Thoracic aorta (tissue), 2 donors: ENCODE measurements around the gene ITGA4. TPM values are rescaled to one million over a fixed set of nuclear protein-coding genes. Genes with fewer than 3 reads are reported as not detected.

Source experiments
- ATAC-seq: fragments of 150-250 bp; one replicate; pipeline ENCODE4 v1.8.0; 2017; ENCODE audit warnings: low read depth; ENCODE audit not compliant: insufficient number of reproducible peaks, low FRiP score
- DNase-seq: peaks from one replicate; pipeline ENCODE4 v3.0.0-alpha.2; 2020; ENCODE audit warnings: low spot score
- H3K27ac ChIP-seq, 2 donors: fragments of 200-600 bp; sonication (generic); 1 replicate in 1 of 2; 2 replicates in 1 of 2; pipeline ENCODE4 v1.5.1; 2016; ENCODE audit warnings: mild to moderate bottlenecking in 2 of 2, moderate library complexity in 2 of 2
- H3K27me3 ChIP-seq: fragments of 200-600 bp; sonication (generic); replicated peaks from 2 replicates; pipeline ENCODE4 v1.6.0; 2016; ENCODE audit warnings: mild to moderate bottlenecking; ENCODE audit not compliant: insufficient read depth
- H3K36me3 ChIP-seq: fragments of 200-600 bp; sonication (generic); one replicate; pipeline ENCODE4 v1.5.1; 2016
- H3K4me1 ChIP-seq, 2 donors: fragments of 200-600 bp; sonication (generic); 1 replicate in 1 of 2; 2 replicates in 1 of 2; pipeline versions ENCODE4 v1.5.1 to v1.6.0; 2016; ENCODE audit warnings: low read depth in 2 of 2, mild to moderate bottlenecking in 1 of 2; ENCODE audit not compliant: control insufficient read depth in 1 of 2
- H3K4me3 ChIP-seq: fragments of 200-600 bp; sonication (generic); 2 replicates; pipeline ENCODE4 v1.5.1; 2016; ENCODE audit warnings: mild to moderate bottlenecking
- H3K9me3 ChIP-seq: fragments of 200-600 bp; sonication (generic); 2 replicates; pipeline ENCODE4 v1.5.1; 2016
- CTCF ChIP-seq: fragments of 200-600 bp; sonication (generic); IDR thresholded peaks from one replicate; pipeline ENCODE4 v1.5.1; 2019; ENCODE audit warnings: antibody characterized with exemption
- total RNA-seq, 2 donors: library from RNA; depleted of rRNA; stranded (reverse); fragments of >200 nt; gene quantifications; one replicate each; pipeline versions ENCODE4 v1.1.0 to v1.2.3, GENCODE V29; 2016

The ITGA4 gene
- total RNA-seq, 2 donors from 2014 or later = 21.9 to 40.3 TPM

- Histone ChIP-seq H3K27me3 (no peaks in the 10 kb centered on the region), H3K4me3 (no peak overlapping the region), H3K36me3 (no peaks in the 10 kb centered on the region), H3K27ac (no peak overlapping the region), H3K4me1 (no peaks in the 10 kb centered on the region), H3K9me3 (no peaks in the 10 kb centered on the region)
- DNase-seq = no peak
- ATAC-seq = no peak
- no peak for TF ChIP-seq CTCF
Measured at GRCh38 chr2:181467966-181468707, 11.0 kb downstream of the ITGA4 start.

GRCh38 chr2:181468811-181469210 is 11.6 kb downstream of the ITGA4 start:
- ATAC-seq (no peak), DNase-seq (no peak)
- TF ChIP-seq CTCF = no peak
- Histone ChIP-seq H3K27me3 (no peaks in the 10 kb centered on the region), H3K4me1 (no peaks in the 10 kb centered on the region), H3K36me3 (no peaks in the 10 kb centered on the region), H3K4me3 (no peak overlapping the region), H3K9me3 (no peaks in the 10 kb centered on the region), H3K27ac (no peak overlapping the region)

GRCh38 chr2:181471226-181471625 is 14.0 kb downstream of the ITGA4 start:
- H3K36me3 ChIP-seq = no peaks in the 10 kb centered on the region
- H3K4me1 ChIP-seq = no peaks in the 10 kb centered on the region
- H3K27me3 ChIP-seq = no peaks in the 10 kb centered on the region
- no peak overlapping the region for H3K27ac ChIP-seq
- no peak overlapping the region for H3K4me3 ChIP-seq
- no peaks in the 10 kb centered on the region for H3K9me3 ChIP-seq
- no peak for ATAC-seq
- DNase-seq = no peak
- no peak for TF ChIP-seq CTCF

GRCh38 chr2:181471783-181472182 is 14.6 kb downstream of the ITGA4 start:
- Histone ChIP-seq H3K9me3 (no peaks in the 10 kb centered on the region), H3K4me3 (no peak overlapping the region), H3K27me3 (no peaks in the 10 kb centered on the region), H3K36me3 (no peaks in the 10 kb centered on the region), H3K27ac (no peak overlapping the region), H3K4me1 (no peaks in the 10 kb centered on the region)
- ATAC-seq (no peak), DNase-seq (no peak)
- TF ChIP-seq CTCF = no peak

- Histone ChIP-seq H3K4me1 (no peaks in the 10 kb centered on the region), H3K27ac (no peak overlapping the region)
Measured at GRCh38 chr2:181472990-181473389, 15.8 kb downstream of the ITGA4 start.

More at GRCh38 chr2:181472990-181473389, 15.8 kb downstream of the ITGA4 start:
- no peak for DNase-seq
- no peaks in the 10 kb centered on the region for H3K27me3 ChIP-seq
- TF ChIP-seq CTCF = no peak
- no peaks in the 10 kb centered on the region for H3K36me3 ChIP-seq
- no peaks in the 10 kb centered on the region for H3K9me3 ChIP-seq
- H3K4me3 ChIP-seq = no peak overlapping the region
- ATAC-seq = no peak
